ENCODE data around the gene NKAIN2.

The NKAIN2 gene

GRCh38 chr6:124193132-124193531 is 389.5 kb downstream of the NKAIN2 start:
- H3K4me3 ChIP-seq (ENCODE audit: low read depth, low read length), result no peak overlapping the region
- no peak for DNase-seq (ENCODE audit: low read depth)
- no peak for TF ChIP-seq CTCF (IDR thresholded peaks at IDR 0.05; ENCODE audit: low read depth, low read length)
- TF ChIP-seq MAX (IDR thresholded peaks at IDR 0.05; ENCODE audit: low read depth, low read length), result no peak
- no peak for TF ChIP-seq MYC (IDR thresholded peaks at IDR 0.05; ENCODE audit: low read depth, low read length)
- no peak for TF ChIP-seq POLR2A (IDR thresholded peaks at IDR 0.05; ENCODE audit: extremely low read depth, insufficient read length)

- TF ChIP-seq MAX (IDR thresholded peaks at IDR 0.05; ENCODE audit: low read depth, low read length) (no peak), POLR2A (IDR thresholded peaks at IDR 0.05; ENCODE audit: extremely low read depth, insufficient read length) (no peak)
- no peak for DNase-seq (ENCODE audit: low read depth)
- no peak overlapping the region for H3K4me3 ChIP-seq (ENCODE audit: low read depth, low read length)
Observed at GRCh38 chr6:124197148-124197547, 393.5 kb downstream of the NKAIN2 start.

GRCh38 chr6:124199286-124199685 is 395.6 kb downstream of the NKAIN2 start:
- TF ChIP-seq MYC (IDR thresholded peaks at IDR 0.05; ENCODE audit: low read depth, low read length) (no peak), CTCF (IDR thresholded peaks at IDR 0.05; ENCODE audit: low read depth, low read length) (no peak), MAX (IDR thresholded peaks at IDR 0.05; ENCODE audit: low read depth, low read length) (no peak), POLR2A (IDR thresholded peaks at IDR 0.05; ENCODE audit: extremely low read depth, insufficient read length) (no peak)
- no peak overlapping the region for H3K4me3 ChIP-seq (ENCODE audit: low read depth, low read length)
- no peak for DNase-seq (ENCODE audit: low read depth)

- TF ChIP-seq CTCF (IDR thresholded peaks at IDR 0.05; ENCODE audit: low read depth, low read length) (no peak), MAX (IDR thresholded peaks at IDR 0.05; ENCODE audit: low read depth, low read length) (no peak), MYC (IDR thresholded peaks at IDR 0.05; ENCODE audit: low read depth, low read length) (no peak), POLR2A (IDR thresholded peaks at IDR 0.05; ENCODE audit: extremely low read depth, insufficient read length) (no peak)
- DNase-seq (ENCODE audit: low read depth), result no peak
- H3K4me3 ChIP-seq (ENCODE audit: low read depth, low read length), result no peak overlapping the region
Observed at GRCh38 chr6:124200661-124201060, 397.0 kb downstream of the NKAIN2 start.

- no peak for DNase-seq (ENCODE audit: low read depth)
- no peak for TF ChIP-seq MAX (IDR thresholded peaks at IDR 0.05; ENCODE audit: low read depth, low read length)
- TF ChIP-seq CTCF (IDR thresholded peaks at IDR 0.05; ENCODE audit: low read depth, low read length), result no peak
- TF ChIP-seq MYC (IDR thresholded peaks at IDR 0.05; ENCODE audit: low read depth, low read length), result no peak
- no peak for TF ChIP-seq POLR2A (IDR thresholded peaks at IDR 0.05; ENCODE audit: extremely low read depth, insufficient read length)
- no peak overlapping the region for H3K4me3 ChIP-seq (ENCODE audit: low read depth, low read length)
Observed at GRCh38 chr6:124203101-124203811, 399.6 kb downstream of the NKAIN2 start.

- no peak for DNase-seq (ENCODE audit: low read depth)
- no peak for TF ChIP-seq MYC (IDR thresholded peaks at IDR 0.05; ENCODE audit: low read depth, low read length)
- TF ChIP-seq MAX (IDR thresholded peaks at IDR 0.05; ENCODE audit: low read depth, low read length), result no peak
- TF ChIP-seq POLR2A (IDR thresholded peaks at IDR 0.05; ENCODE audit: extremely low read depth, insufficient read length), result no peak
- no peak for TF ChIP-seq CTCF (IDR thresholded peaks at IDR 0.05; ENCODE audit: low read depth, low read length)
Observed at GRCh38 chr6:124203812-124204167, 400.1 kb downstream of the NKAIN2 start.

More at GRCh38 chr6:124203812-124204167, 400.1 kb downstream of the NKAIN2 start:
- no peak overlapping the region for H3K4me3 ChIP-seq (ENCODE audit: low read depth, low read length)
